Fibroblast of pulmonary artery (primary cell): ENCODE data around the gene HOXA1.

Experiments
- DNase-seq: peaks from one replicate; pipeline ENCODE4 v3.0.0-alpha.2; 2010; ENCODE audit warnings: low read depth
- H3K4me3 ChIP-seq: replicated peaks from 2 replicates; pipeline ENCODE4 v1.5.1; 2011; ENCODE audit warnings: low read depth, mild to moderate bottlenecking, control low read depth, low read length, moderate library complexity
- TF ChIP-seq, protein P1 (sequence below): IDR thresholded peaks from 2 replicates; pipeline ENCODE4 v1.5.1; 2011; ENCODE audit warnings: mild to moderate bottlenecking, control low read depth, low read length, inconsistent platforms; ENCODE audit errors: missing control alignments

The HOXA1 gene

GRCh38 chr7:27091941-27092818 lies 3.6 kb downstream of the HOXA1 start:
- no peak for DNase-seq
- TF ChIP-seq, protein P1, sequence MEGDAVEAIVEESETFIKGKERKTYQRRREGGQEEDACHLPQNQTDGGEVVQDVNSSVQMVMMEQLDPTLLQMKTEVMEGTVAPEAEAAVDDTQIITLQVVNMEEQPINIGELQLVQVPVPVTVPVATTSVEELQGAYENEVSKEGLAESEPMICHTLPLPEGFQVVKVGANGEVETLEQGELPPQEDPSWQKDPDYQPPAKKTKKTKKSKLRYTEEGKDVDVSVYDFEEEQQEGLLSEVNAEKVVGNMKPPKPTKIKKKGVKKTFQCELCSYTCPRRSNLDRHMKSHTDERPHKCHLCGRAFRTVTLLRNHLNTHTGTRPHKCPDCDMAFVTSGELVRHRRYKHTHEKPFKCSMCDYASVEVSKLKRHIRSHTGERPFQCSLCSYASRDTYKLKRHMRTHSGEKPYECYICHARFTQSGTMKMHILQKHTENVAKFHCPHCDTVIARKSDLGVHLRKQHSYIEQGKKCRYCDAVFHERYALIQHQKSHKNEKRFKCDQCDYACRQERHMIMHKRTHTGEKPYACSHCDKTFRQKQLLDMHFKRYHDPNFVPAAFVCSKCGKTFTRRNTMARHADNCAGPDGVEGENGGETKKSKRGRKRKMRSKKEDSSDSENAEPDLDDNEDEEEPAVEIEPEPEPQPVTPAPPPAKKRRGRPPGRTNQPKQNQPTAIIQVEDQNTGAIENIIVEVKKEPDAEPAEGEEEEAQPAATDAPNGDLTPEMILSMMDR: no peak
- no peak overlapping the region for H3K4me3 ChIP-seq

GRCh38 chr7:27091105-27091504 lies 4.7 kb downstream of the HOXA1 start:
- DNase-seq: no peak
- no peak overlapping the region for H3K4me3 ChIP-seq
- TF ChIP-seq, protein P1: no peak

DNA sequence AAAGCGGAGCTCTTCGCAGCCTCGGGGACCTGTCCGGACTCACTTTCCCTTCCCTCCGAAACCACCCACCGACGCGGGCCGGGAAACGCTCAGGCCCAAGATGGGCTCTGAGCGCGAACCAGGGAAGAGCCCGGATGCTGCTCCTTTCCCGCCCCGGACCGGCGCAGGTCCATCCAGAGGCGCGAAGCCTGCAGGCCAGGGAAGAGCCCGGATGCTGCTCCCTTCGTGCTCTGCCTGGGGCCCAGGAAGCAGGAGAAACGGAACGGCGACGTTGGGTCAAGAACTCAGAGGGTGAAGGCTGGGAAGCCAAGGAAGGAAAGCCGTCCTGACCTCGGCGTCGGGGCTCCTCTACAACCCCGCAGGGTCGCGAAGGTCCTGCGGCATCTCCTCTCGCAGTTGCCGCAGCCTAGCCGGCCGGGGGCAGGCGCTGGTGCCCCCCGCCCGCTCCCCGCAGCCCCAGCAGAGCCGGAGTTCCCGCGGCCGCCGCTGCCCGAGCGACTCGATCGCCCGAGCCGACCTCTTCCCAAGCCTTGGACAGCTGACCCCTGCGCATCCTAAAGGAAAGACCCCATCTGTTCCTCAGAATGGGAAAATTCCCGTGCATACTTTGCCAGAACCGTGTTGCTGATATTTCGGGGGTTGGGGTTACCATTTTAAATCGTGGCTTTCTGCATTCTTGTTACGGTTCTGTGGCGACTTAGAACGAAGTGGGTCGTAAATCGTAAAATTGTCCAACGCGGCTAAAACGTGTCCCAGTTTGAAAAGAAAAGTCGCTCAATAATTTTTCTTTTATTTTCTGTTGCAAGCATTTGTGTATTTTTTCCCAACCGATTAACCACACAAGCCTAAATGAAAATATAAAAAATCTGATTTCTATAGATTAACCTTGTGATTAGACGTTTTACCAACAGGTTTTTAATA lies 7.5 kb downstream of the HOXA1 start:
- DNase-seq: no peak
- TF ChIP-seq, protein P1: no peak
- H3K4me3 ChIP-seq: no peak overlapping the region

GRCh38 chr7:27083646-27084045 lies 12.2 kb downstream of the HOXA1 start:
- DNase-seq: no peak
- H3K4me3 ChIP-seq: no peak overlapping the region
- TF ChIP-seq, protein P1: no peak

DNA sequence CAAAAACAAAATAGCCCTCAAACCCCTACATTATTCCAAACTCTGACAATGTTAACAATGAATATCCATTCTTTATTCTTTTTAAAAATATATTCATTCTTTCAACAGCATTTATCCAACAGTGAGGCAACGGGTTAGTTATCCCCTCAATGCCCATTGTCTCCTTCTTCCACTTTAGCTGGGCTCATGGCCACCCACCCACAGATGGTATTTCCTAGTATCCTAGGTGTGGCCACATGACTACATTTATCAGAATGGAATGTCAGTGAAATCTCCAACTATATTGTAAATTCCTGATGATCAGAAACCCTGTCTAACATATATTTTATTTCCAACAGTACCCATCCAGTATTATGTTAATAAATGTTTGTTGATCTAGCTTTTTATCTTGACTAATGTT lies 13.6 kb downstream of the HOXA1 start:
- TF ChIP-seq, protein P1: no peak
- no peak overlapping the region for H3K4me3 ChIP-seq
- no peak for DNase-seq

DNA sequence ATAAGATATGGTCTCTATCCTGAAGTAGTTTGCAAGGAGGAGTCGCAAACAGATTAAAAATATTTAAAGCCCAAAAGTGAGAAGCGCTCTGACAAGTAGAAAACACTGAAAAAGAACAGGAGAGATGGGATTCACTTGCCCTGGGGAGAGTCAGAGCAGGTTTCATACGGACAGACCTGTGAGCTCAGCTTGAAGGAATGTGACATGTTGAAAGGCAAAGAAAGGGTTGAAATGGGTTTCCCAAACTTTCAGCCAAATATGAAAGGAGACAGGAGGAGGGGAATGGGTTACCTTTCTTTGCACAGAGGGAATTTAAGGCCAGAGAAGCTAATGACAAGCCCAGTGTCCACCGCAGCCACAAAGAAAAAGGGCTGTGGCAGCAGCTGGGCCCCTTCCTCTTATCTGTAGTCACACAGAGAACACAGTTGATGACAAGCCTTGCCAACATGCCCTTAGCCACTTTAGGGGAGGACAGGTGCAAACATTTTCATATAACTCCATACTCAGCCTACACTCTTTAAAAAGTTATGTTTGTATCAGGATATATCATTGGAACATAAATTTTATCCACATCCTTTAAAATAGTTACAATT lies 14.9 kb downstream of the HOXA1 start:
- no peak overlapping the region for H3K4me3 ChIP-seq
- TF ChIP-seq, protein P1: no peak
- DNase-seq: no peak
